HG02840 (cell line): Measurements from ENCODE around the gene GPX7.

ENCODE experiments used
- ATAC-seq: cut with Tn5 transposase; IDR thresholded peaks from one replicate; pipeline ENCODE4 v1.9.1; 2021; ENCODE audit warnings: mild to moderate bottlenecking, moderate library complexity, moderate number of reproducible peaks; ENCODE audit not compliant: unreplicated experiment, low FRiP score

The GPX7 gene

DNA sequence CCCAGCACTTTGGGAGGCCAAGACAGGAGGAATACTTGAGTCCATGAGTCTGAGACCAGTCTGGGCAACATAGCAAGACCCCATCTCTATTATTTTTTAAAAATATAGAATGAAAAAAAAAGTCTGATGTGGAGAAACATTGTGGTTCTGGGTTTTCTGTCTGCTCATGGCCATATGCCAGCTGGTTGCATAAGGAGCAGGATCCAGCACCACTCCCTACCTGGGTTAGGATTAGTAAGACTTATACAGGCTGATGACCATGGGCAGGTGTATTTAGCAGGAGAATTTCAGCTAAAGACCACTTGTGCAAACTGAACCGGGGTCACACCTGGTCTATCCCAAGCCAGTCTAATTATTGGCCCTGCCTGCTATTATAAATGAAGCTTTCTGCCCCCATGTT, 16.7 kb upstream of the GPX7 start:
- no peak for ATAC-seq

DNA sequence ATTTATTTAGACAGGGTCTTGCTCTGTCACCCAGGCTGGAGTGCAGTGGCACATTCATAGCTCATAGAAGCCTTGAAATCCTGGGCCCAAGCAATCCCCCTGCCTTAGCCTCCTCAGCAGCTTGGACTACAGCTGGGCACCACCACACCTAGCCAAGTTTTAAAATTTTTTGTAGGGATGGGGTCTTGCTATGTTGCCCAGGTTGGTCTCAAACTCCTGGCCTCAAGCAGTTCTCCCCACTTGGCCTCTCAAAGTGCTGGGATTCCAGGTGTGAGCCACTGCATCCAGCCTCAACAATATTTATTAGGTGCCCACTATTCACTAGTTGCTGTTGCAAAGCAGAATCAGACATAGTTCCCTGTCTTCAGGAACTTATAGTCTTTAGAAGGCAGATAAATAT, 14.1 kb upstream of the GPX7 start:
- no peak for ATAC-seq

DNA sequence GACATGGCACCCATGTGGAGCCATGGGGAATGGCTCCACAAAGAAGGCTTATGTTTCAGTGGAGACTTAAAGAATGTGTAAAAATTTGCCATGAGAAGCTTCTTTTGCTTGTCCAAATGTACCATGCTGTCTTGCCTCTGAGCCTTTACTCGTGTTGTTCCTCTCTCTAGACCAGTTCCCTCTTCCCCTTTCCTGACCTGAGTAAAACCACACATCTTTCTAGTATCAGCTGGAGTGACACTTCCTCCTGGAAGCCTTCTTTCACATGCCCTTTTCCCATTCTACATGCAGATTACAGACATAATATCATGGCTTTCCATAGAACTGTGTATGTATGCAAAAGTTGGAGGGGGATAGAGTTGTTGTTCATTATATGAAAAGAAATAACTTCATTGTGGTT, 13.6 kb upstream of the GPX7 start:
- no peak for ATAC-seq

DNA sequence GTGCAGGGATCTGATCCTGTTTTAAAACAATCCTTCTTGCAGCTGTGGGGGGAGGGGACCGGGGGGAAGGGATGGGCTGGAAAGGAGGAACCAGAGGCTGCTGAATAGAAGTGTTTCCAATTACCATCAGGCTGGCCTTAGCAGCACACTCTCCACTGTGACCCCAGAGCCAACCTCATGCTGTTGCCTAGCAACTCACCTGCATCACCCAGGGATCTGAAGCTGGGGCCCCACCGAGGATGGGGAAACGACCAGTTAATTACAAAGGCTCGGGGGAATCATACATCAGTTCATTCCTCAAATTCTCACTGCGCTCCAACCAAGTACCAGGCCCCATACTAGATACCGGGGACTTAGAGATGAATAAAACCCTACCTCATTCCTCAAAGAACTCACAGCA, 11.9 kb upstream of the GPX7 start:
- no peak for ATAC-seq

DNA sequence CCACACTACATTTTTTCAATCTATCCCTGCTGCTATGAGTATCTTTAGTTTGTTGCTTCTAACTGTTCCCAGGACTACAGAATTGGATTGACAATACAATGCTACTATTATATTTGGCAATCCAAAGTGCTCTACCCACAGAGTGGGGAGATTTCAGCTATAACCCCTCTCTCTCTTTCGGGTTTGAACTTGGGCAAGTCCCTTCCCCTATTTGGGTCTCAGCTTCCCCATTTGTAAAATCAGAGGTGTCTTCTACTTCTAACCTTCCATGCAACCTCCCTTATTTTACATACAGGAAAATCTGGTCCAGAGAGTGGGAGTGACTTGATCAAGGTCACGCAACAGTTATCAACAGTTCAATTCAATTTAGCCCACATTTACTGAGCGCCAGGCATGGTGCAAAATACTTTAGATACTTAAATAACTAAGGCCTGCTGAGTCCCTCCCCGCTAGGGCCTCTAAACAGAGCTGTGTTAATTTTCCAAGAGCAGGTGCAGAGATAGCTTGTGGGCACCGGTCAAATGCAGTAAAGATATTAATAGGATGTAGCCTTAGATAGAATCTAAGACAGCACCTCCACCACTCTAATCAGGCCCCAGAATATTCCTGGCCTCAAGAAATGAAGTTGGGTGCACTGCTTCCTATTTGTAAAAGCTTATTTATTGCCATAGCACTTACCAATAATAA, 9.4 kb upstream of the GPX7 start:
- ATAC-seq = no peak

DNA sequence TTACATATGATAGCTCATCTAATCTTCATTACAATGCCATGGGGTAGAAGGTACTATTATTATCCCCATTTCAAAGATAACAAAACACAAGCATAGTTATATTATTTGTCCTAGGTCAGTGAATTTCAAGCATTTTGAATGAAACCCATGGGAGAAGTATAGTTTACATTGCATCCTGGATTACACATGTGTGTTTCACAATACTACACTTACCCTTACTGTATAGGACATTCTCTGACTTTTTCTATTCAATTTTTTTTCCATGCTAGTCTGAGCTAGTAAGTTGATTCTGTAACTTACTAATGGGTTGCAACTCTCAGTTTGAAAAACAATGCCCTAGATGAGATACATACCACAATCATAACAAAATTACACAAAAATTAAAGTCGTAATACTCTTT, 8.7 kb upstream of the GPX7 start:
- ATAC-seq = no peak

DNA sequence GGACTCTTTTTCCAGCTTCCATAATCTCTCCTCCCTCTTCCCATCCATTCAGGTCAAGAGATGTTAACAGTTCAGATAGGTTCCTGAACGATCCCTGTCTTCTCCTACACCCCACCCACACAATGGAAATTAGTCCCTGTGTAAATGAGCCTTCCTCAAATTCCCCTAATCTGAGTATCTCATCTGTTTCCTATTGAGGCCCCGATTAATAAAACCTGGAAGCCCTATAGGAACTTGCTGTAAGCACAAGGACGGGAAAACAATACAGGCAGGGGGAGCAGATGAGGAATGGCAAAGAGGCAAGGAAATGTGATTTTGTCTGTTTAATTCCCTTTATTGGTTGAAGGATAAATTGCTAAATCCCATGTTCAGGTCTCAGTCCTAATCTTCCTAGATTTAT, 7.1 kb upstream of the GPX7 start:
- ATAC-seq = no peak

DNA sequence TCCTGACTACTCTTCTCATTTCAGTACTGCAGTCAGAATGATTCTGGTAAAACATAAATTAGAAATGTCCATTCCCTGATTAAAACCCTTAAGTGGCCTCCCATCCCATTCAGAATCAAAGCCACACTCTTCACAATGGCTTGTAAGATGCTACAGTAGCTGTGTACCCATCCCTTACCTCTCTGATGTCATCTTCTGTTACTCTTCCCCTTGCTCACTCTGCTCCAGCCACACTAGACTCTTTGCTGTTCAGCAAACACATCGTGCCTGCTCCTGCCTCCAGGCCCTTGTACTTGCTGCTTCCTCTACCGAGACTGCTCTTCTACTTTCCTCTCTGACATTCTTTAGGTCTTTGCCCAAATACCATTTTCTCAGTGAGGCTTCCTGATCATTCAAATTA, 4.3 kb upstream of the GPX7 start:
- ATAC-seq = no peak

DNA sequence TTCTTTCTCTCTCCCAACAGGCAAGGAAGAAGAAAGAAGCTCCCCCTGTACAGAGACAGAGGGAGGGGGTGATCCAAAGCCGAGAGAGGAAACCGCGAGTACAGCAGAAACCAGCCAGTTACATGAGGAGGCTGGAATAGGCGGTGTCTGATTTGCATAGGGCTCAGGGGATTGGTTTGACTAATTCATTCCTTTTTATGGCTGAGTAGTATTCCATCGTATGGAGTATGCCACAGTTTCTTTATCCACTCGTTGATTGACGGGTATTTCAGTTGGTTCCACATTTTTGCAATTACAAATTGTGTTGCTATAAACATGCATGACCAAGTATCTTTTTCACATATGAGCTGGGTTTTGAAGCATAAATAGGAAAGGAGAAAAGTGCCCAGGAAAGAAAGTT, 3.4 kb upstream of the GPX7 start:
- no peak for ATAC-seq

DNA sequence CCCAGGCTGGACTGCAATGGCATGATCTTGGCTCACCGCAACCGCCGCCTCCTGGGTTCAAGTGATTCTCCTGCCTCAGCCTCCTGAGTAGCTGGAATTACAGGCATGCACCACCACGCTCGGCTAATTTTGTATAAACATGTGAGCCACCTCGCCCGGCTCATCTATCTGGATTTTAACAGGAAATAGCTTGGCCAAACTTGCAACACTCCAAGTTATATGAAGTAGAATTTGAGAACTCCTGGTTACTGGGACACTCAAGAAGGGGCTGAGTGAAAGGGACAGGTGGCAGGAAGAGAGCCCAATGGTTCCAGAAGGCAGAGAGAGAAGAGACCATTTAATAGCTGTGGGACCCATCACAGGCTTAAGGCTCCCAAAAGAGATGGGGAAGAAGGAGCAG, 2.9 kb upstream of the GPX7 start:
- no peak for ATAC-seq

DNA sequence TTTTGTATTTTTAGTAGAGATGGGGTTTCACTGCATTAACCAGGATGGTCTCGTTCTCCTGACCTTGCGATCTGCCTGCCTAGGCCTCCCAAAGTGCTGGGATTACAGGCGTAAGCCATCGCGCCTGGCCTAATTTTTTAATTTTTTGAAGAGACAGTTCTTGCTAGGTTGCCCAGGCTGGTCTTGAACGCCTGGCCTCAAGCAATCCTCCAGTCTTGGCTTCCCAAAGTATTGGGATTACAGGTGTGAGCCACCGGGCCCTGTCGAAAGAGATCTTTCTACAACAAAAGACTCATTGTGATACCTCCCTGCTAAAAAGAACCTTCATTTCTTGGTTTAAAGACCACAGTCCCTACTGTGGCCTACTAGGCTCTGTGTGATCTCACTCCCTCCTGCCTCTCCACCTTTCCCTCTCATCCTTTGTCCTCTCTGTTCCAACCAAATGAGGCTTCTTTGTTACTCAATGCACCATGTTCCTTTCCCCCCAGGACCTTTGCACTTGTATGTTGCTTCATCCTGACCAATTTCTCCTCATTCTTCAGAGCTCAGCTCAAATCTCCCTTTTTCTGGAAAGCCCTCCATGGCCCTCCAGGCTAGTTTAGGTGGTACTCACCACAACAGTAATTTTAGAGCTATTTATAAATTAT, 1.5 kb upstream of the GPX7 start:
- ATAC-seq = no peak

DNA sequence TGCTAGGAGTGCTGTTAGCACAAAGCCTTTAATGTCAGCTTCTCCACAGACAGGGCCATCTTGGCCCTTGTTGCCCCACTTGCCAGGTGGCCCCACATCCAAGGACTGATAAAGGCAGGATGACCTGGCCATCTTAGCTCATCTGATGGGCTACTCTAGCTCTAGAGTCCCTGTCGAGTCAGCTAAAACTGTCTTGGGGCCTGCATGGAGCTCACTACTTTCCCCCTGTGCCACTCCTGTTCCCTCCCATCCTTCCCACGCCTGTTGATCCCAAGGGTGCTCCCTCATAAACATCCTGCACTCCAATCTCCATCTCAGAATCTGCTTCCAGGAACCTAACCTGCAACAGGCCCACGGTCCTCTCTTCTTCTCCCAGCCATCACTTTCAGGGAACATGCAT, 652 bp upstream of the GPX7 start:
- ATAC-seq = no peak

DNA sequence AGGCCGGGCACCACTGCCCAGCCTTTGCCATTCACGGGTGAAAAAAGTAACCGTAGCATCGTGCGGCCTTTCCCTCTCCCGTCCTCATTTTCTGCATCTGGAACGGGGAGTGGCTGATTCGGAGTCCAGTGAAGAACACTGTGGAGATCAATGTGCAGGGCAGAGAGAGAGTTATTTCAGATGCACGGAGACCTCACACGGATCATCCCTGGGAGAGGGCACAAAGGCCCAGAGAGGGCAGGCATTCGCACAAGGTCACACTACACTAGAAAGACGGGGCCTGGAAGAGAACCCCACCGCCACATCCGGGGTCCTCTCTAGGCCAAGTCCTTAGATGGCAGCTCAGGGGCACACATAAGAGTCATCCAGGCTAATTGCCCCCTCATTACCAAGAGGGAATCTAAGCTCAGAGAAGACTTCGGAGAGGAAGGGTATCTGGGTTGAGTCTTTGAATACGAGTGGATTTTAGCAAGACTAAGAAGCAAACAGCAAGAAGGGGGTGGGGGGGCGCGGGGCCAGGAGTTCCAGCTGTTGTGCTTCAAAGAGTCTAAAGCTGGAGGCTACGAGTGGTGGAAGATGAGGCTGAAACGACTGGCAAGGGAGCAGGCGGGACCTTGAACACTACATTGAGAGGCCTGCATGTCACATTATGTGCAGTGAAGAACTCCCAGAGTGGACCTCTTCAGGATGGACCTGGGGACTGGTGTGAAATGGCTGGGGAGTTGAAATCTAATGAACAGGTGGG, 857 bp downstream of the GPX7 start:
- no peak for ATAC-seq

DNA sequence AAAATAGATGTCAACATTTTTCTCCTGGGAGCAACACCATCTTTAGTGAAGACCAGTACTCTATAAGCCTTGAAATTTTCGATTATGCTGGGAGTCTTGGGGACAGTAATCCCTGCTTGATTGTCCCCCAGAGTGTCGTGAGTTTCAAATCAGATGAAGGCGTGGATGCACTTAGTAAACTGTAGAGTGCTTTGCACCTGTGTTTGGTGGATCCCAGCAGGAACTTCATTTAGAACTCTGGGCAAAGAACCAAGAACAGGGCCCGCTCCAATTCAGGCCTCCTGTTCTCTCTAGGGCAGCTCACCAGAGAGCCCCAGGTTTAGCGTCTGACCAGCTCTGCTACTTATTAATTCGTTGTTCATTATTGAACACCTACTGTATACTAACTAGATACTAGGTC, 1.5 kb downstream of the GPX7 start:
- ATAC-seq = no peak

DNA sequence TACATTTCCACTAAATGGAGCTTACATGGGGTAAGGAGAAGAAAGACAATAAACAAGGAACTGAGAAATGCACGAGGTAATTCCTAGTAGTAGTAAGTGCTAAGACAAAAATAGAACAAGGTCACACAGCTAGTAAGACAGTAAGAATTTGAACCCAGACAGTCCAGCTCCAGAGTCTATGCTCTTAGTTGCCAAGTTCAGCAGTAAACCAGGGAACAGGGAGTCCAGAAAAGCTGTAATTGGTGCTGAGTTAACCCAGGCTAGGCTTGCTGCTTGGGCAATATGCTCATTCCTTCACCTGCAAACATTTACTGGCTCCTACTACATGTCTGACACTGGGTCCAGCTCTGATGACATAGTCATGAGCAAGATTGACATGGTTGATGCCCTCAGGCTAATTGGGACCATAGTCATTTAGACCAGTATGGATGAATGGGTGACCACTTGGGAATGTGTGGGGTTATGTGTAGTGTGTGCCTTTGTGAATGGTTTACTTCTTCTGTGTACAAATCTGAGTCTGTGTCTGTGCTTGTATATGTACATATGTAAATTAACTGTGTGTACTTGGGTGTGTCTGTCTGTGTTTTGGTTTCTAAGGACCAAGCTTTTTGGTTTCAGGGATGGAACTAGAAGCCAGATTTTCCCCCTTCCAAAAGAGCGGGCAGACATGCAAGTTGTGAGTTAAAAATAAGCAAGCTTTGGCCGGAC, 2.0 kb downstream of the GPX7 start:
- ATAC-seq = no peak

DNA sequence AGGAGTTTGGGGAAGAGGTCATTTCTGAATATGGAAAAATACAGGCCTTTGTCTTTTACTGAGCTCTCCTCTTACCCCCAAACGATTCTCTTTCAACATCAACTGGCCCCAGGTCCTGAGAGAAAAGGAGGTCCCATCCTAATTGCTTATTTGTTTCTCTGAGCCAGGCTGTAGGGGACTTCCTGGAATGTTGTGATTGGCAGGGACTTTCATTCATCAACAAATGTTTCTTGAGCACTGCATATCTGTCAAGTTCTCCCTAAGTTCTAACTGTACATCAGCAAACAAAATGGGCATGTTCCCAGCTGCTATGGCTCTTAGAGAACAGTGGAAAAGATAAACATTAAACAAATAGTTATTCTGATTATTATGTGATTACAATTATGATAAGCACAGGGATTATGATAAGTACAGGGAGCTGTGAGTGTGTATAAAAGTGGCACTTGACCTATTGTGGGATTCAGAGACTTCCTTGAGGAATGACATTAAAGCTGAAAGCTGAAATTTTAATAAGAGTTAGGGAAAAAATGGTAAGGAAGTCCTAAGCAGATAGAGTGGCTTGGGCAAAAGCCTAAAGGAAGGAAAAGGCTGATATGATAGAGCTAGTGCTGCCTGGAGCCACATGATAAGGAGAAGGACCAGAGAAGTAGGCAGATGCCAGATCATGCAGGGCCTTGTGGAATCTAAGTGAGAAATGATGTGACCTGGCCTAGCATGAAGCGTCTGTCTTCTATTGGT, 11.6 kb downstream of the GPX7 start:
- no peak for ATAC-seq

DNA sequence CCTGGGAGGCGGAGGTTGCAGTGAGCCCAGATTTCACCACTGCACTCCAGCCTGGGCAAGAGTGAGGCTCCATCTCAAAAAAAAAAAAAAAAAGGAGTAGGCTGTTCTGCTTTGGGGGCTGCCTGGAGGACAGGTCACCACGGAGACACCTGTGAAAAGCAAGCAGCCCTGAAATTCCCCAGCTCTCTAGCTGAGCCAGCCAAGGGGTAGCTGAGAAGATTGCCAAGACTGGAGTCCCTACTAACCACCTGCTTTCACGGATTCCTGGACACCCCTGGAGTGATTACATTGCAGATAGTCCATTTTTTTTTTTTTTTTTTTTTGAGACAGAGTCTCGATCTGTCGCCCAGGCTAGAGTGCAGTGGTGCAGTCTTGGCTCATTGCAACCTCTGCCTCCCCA, 12.5 kb downstream of the GPX7 start:
- no peak for ATAC-seq

DNA sequence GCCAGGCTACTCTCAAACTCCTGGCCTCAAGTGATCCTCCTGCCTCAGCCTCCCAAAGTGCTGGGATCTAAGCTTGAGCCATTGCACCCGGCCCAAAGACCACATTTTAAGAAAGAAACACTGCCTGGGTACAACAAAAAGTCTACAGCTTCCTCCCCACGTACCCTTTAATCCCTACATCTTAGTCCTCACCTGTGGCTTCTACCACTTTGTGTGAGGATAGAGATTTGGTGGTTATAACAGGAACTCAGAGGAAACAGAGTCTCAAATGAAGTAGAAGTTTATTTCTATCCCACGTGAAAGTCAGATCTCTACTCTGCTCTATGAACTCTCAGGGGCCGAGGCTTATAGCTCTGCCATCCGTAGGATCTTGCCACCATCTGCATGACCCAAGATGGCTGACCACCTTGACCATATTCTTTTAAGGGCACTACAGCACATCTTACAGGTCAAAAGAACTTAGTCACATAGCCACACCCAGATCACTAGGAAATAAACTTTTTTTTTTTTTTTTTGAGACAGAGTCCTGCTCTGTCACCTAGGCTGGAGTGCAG, 13.4 kb downstream of the GPX7 start:
- no peak for ATAC-seq

DNA sequence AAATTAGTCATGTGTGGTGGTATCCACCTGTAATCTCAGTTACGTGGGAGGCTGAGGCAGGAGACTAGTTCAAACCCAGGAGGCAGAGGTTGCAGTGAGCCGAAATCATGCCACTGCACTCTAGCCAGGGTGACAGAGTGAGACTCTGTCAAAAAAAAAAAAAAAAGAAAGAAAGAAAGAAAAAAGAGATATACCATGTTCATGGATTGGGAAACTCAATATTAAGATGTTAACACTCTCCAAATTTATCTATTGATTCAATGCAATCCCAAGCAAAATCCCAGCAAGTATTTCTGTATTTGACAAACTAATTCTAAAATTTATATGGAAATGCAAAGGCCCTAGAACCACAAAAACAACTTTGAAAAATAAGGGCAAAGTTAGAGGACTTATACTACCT, 19.8 kb downstream of the GPX7 start:
- ATAC-seq = no peak

DNA sequence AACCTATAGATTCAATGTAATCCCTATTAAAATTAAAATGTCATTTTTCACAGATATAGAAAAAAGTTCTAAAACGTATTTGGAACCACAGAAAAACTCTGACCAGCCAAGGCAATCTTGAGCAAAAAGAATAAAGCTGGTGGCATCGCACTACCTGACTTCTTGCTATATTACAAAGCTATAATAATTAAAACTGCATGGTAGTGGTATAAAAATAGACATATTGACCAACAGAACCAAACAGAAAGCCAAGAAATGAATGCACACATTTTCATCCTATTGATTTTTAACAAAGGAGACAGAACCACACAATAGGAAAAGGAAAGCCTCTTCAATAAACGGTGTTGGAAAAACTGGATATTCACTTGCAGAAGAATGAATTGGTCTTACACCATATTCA, 21.6 kb downstream of the GPX7 start:
- ATAC-seq = no peak
